ENCODE measurements around the gene ISG15.

- TF ChIP-seq CTCF (IDR thresholded peaks at IDR 0.05; ENCODE audit: low read length), result no peak
- no peak for TF ChIP-seq EZH2 (IDR thresholded peaks at IDR 0.05; ENCODE audit: borderline replicate concordance, low read length)
Measured at GRCh38 chr1:1046767-1047166, 33.5 kb downstream of the ISG15 start.
